HG02763 (cell line): Measurements from ENCODE around the gene LARGE2.

Experiments
- ATAC-seq: cut with Tn5 transposase; IDR thresholded peaks from one replicate; pipeline ENCODE4 v1.9.1; 2021; ENCODE audit warnings: mild to moderate bottlenecking, moderate library complexity; ENCODE audit not compliant: unreplicated experiment

Gene LARGE2

DNA sequence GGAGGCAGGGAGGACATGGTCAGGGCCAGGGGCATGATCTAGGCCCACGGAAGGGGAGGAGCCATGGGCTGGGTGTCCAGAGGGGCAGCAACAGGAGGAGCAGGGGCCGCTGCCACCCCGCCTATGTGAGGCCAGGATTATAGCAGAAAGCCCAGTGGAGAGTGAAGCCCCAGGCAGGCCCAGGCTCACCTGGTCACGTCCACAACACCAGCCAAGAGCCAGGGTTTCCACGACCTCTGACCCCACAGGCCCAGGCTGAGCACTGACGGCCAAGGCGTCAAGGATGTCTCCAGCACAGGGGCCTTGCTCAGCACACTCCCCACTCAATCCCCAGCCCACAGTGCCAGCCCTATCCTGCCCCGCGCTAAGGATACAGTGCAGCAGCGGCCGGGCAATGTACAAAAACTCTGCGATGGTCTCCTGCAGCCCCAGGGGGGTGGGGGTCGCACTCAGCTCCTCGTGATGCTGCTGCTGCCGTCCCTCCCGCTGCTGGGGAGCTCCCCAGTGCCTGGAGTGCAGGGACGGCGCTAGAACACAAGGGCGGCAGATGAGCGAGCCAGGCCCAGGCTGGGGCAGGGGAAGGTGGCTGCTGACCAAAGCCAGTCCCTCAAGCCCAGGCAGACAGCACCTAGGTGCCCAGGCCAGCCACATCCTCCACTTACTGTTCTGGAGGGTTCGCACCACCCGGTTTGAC is 8.4 kb upstream of the LARGE2 start:
- no peak for ATAC-seq

DNA sequence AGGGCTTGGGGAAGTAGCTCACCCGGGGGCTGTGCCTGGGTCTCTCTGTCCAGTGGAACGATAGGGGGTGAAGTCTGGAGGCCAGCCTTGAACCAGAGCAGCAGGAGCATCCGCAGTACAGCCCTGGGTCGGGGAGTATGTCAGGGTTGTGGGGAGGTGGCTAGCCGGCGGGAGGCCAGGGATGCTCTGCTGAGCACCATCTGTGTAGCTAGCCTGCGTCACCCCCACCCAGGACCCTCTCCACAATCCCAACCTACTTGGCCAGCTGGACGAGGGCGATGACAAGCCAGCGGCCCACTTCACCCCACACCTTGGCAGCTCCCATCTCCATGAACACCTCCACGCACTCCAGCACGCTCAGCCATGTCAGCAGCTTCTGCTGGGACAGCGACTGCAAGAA is 7.0 kb upstream of the LARGE2 start:
- ATAC-seq = no peak

DNA sequence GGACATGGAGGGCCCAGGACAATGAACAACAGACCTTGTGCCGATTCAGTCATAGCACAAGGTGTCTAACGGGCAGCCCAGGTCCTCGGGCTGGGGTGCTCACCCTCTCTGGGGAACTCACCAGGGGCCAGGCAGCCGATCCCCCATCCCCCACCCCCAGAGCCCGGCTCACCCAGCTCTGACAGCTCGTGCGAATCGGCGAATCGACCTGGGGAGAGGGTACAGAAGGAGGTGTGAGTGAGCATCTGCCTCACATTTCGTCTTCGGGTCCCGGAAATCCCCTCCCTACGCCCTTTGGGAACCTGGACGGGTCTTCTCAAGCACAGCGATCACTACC is 5.2 kb upstream of the LARGE2 start:
- ATAC-seq = peak; percentile 1

DNA sequence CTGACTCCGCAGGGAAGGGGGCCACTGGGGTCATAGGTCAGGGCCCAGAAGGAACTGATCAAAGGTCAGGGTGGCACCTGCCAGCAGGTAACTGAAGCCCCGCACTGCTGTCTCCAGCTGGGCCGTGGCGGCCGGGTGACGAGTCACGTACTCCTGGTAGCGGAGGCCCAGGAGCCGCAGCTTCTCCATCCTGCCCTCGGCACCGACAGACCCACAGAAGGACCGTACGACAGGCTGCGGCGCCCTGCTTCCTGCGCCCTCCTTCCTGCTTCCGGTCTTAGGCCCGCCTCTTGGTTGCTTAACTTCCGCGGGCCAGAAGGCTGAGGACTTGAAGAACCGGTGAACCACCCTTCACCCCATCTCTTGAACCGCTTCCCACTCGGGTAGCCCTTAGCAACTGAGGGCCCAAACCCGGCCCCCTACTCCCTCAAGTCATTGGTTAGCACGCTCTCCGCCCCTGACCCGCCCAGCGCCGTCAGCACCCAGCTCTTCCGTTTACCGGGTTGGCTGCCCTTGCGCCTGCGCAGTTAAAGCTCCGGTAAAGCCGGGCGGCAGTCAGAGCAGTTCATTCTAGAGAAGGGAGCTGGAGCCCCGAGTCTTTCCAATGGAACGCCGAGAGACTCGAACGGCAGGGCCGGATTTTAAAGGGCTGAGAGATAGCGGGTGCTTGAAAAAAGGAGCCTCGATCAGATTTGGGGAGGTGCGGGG is 4.7 kb upstream of the LARGE2 start, which contains the start of gene PEX16:
Gene PEX16 (minus strand): TSS at position 255 of the 708 bp plus-strand sequence. CDS start 66 bp downstream, at position 189.
- peak; percentile 87 for ATAC-seq

DNA sequence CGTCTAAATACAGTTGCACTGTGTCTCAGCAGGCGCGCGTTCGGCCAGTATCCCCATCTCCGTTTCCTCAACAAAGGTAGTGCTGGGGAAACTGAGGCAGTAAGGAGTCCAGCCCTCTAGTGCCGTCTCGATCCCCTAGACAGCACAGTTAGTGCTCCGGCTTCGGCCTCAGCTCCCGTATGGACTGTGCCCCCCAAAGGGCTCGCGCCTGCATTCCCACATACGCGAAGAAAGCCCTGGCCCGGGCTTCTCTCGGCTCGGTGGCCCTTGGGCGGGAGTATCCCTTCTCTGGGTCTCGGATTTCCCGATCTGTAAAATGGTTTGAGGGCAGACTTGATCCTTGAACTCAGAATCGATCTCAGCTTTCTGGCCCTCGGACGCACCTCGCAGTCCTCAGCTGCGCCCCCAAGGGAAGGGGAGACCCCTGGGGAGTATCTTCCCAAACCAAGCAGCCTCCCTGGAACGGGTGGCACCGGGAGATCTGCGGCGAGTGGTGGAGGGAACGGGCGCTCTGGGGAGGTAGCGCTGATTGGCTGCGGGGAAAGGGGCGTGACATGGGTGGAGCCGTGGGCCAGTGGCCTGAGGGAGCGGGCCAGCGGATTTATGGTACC is 4.0 kb upstream of the LARGE2 start:
- ATAC-seq = peak; percentile 38

DNA sequence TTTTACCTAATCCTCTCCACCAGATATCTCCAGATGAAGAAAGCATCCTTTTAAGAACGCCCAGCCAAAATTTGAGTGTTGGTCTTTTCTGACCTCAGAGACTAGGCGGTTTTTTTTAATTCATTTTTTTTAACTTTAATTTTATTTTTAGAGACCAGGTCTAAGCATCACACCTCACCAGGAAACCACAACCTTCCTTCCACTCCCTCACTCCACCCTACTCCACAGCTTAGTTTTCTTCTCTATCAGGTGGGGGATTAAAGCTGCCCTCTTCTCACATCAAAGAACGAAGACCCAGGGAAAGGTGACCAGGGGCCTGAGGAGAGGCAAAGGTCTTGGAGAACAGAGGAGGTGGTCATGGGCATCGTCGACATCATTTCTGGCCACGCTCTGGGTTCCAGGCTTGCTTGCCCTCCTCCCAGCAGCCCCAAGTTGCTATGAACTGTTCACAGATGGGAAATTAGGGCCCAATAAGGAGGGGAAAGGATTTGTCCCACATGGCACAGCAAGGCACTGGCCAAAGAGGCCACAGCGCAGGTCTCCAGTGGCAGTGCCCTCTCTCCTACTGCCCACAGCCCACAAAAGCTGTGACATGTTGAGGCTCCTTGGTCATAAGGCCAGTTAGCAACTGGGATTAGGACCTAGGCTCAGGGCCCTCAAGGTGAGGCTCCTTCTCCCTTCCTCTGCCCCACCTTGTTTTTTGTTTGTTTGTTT is 3.3 kb upstream of the LARGE2 start:
- no peak for ATAC-seq

DNA sequence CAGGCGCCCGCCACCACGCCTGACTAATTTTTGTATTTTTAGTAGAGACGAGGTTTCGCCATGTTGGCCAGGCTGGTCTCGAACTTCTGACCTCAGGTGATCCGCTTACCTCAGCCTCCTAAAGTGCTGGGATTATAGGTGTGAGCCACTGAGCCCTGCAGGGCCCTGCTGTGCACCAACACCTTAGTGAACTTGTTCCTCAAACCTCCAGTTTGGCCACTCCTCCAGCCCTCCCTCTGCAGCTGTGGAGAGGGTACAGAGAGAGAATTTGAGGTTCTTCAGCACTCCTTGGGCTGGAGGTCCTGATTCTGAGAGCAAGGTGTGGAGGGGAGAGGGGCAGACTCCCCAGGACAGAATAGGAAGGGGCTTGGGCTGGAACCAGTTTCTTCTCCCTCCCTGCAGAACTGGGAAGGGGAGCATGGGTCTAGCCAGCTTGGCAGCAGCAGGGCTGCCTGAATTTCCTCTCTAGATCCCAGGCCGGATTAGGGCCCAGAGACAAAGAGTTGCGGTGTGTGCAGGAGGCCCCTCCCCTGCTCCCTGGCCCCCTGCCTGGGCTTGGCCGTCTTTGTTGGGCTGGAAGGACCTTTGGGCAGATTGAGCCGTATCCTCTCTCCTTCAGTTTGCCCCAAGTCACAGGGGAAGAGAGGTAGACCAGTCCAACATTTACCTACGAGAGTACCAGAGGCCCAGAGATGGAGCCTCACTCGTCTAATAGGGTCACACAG is 2.5 kb upstream of the LARGE2 start:
- no peak for ATAC-seq

DNA sequence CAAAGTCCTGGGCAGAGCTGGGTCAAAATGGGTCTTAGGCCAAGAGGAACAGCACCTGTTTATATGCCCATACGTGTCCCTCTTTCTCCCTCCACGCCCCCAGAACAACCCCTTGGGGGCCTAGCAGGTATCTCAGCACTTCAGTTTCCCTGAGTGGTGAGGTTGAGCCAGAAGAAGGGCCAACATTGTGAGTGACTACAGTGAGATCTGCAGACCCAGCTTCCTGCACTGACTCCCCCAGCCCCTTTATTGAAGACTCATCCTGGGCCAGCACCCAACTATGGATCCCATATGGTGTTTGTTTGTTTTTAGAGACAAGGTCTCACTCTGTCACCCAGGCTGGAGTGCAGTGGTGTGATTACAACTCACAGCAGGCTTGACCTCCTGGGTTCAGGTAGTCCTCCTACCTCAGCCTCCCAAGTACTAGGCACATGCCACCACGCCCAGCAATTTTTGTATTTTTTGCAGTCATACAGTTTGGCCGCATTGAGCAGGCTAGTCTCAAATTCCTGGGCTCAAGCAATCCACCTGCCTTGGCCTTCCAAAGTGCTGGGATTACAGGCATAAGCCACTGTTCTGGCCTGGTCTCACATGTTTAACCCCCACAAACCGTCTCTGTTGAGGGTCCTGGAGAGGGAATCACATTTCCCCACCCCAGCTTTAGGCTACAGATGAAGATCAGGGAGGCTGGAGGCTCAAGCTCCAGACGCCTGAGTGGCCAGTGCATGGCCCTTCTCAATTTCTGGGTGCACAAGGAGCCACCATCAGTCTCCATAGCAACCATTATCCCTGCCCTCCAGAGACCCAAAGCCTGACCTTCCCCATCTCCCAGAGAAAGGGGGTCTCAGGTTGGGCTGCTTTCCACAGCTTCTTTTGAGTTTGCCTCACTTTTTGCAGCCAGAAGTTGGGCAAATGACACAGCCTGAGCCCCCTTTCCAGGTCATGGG is 1.7 kb upstream of the LARGE2 start:
- ATAC-seq = no peak

DNA sequence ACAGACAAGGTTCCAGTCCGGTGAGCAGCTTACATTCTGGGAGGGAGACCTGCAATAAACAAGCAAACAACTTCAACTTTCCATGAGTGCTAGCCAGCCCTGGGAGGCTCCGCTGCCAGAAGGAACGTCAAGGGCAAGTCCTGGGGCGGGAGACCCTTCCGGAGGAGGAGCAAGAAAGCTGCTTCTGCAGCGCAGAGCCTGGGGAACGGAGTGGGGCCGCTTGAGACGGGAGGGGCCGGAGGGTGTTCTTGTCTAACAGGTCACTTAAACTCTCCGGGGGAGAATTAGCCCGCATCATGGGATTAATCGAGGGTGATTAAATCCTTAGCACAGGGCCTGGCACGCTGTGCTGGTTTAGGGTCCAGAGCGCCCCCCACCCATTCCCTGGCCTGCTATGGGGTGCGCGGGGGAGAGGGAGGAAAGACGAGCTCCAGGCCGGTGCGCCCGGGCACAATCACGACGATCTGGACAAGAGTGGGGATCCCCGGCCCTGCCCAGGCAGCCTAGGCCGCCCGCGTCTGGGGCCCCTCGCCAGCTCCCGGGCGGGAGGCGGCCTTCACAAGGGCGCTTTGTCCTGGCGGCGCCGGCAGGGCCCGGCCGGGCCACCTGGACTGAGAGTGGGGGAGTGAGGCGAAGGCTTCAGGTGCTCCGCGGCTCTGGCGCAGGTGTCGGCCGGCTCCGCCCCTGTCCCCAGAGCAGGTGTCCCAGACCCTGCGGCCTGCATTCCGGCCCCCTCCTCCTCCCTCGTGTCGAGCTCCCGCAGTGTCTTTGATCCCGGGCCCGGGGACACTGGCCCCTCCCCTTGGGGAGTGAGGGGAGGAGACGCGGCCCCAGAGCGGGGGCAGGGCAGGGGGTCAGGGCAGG is 663 bp upstream of the LARGE2 start:
- ATAC-seq = no peak

DNA sequence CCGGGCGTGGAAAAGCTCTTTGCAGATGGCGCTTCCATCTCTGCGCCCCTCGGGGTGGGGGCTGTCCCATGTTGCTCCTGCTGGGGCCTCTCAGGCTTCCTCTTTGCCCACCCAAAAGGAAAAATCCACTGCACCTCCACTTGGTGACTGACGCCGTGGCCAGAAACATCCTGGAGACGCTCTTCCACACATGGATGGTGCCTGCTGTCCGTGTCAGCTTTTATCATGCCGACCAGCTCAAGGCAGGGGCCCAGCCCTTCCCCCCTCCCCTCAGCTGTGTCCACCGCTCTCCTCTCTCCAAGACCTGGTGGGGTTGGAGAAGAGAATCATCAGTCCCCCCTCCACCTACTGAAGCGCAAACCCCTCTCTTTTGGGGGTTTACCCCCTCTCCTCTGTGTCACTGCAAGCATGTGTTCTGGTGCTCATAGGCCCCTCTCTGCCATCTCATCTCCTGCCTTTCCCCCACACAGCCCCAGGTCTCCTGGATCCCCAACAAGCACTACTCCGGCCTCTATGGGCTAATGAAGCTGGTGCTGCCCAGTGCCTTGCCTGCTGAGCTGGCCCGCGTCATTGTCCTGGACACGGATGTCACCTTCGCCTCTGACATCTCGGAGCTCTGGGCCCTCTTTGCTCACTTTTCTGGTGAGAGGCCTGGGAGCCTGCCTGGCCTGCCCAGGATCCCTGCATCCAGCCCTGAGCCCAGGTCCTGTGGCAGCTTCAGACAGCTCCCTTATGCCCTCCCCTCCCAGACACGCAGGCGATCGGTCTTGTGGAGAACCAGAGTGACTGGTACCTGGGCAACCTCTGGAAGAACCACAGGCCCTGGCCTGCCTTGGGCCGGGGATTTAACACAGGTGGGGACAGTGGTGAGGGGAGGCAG is 1.8 kb downstream of the LARGE2 start:
- ATAC-seq = no peak

DNA sequence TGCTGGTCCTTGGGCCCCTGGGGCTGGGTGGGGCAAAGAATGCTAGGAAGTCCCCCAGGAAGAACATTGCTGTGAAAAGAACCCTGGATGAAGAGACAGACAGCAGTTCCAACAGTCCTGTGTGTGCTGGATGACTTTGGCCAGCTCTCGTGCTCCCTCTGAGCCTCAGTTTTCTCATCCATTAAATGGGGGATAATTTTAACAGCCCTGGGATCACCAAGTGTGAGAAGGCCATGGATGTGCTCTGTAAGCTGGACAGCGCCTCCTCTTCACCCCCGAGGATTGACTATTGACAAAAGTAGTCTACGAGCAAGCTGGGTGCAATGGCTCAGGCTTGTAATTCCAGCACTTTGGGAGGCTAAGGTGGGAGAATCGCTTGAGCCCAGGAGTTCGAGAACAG is 2.5 kb downstream of the LARGE2 start:
- no peak for ATAC-seq

DNA sequence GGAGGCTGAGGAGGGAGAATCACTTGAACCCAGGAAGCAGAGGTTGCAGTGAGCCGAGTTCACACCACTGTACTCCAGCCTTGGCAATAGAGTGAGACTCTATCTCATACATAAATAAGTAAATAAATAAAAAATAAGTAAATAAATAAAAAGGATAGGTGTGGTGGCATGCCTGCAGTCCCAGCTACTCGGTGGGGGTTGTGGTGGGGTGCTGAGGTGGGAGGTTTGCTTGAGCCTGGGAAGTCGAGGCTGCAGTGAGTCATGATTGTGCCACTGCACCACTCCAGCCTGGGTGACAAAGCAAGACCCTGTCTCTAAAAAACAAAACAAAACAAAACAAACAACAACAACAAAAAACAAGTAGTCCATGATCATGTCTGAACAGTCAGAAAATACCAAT is 3.1 kb downstream of the LARGE2 start:
- ATAC-seq = no peak

DNA sequence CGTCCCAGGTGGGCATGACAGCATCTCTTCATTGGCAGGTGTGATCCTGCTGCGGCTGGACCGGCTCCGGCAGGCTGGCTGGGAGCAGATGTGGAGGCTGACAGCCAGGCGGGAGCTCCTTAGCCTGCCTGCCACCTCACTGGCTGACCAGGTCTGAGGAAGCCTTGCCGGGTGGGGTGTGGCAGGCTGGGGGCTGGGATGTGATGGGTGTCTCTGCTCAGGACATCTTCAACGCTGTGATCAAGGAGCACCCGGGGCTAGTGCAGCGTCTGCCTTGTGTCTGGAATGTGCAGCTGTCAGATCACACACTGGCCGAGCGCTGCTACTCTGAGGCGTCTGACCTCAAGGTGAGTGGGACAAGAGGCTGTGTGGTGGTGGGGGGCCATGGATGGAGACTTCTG is 3.5 kb downstream of the LARGE2 start:
- no peak for ATAC-seq

DNA sequence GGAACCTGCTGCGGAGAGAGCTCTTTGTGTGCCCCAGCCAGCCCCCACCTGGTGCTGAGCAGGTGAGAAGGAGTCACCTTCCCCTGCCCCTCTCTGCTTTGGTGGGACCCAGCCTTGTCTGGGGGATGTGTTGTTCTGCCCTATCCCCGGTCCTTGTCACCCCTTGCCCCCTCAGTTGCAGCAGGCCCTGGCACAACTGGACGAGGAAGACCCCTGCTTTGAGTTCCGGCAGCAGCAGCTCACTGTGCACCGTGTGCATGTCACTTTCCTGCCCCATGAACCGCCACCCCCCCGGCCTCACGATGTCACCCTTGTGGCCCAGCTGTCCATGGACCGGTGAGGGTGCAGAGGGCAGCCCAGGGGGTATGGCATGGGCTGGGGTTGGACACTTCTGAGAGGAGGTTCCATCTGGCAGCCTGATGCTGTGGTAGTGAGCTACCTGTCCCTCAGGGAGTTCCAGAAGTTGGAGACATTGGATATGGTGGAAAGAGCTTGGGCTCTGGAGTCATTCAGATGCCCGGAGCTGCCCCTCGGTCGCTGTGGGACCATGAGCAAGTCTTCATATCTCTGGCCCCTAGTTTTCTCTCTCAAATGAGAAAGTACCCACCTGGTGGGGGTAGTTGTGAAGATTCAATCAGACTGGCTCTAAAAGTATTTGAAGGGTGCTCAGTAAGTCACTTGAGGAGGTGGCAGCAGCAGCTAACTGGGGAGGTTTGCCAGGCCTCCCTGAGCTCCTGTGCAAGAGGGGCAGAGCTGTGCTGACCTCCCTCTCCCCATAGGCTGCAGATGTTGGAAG is 4.3 kb downstream of the LARGE2 start:
- no peak for ATAC-seq

DNA sequence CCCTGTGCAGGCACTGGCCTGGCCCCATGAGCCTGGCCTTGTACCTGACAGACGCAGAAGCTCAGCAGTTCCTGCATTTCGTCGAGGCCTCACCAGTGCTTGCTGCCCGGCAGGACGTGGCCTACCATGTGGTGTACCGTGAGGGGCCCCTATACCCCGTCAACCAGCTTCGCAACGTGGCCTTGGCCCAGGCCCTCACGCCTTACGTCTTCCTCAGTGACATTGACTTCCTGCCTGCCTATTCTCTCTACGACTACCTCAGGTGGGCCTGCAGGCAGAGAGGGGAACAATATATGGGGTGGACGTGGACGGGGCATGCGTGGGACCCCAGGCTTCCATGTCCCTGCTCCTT is 4.9 kb downstream of the LARGE2 start:
- no peak for ATAC-seq

DNA sequence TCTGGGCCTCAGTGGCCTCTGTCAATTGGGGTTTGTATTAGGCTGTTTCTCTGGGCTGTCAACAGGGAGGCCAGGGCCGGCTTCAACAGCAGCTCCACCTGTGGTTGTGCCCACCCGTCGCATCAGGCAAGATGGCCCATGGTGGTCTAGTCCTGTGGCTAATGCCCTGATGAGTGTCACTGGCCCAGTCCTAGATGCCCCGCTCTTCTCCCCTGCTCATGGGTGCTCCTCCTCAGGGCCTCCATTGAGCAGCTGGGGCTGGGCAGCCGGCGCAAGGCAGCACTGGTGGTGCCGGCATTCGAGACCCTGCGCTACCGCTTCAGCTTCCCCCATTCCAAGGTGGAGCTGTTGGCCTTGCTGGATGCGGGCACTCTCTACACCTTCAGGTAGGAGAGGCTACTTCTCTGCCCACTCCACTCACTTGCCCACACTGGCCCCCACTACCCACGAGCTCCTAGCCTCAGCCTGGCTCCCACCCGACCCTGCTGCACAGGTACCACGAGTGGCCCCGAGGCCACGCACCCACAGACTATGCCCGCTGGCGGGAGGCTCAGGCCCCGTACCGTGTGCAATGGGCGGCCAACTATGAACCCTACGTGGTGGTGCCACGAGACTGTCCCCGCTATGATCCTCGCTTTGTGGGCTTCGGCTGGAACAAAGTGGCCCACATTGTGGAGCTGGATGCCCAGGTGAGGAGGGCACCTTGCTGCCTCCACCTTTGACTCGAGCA is 5.4 kb downstream of the LARGE2 start:
- ATAC-seq = no peak
